Liver (tissue), 3 donors: ENCODE measurements around the gene EMILIN1.

Experiments
- JUND ChIP-seq, 2 donors: IDR thresholded peaks; 2 replicates each; pipeline ENCODE4 v1.6.1; 2016; ENCODE audit warnings: antibody characterized with exemption in 2 of 2
- TAF1 ChIP-seq: conservative IDR thresholded peaks from 2 replicates; pipeline ENCODE4 v1.6.1; 2016; ENCODE audit warnings: antibody characterized with exemption, mild to moderate bottlenecking
- YY1 ChIP-seq: IDR thresholded peaks from 2 replicates; pipeline ENCODE4 v1.6.1; 2016; ENCODE audit warnings: antibody characterized with exemption, mild to moderate bottlenecking
- TF ChIP-seq, protein P1 (sequence below): fragments of 150-350 bp; IDR thresholded peaks from 2 replicates; pipeline ENCODE4 v1.5.1; 2017; ENCODE audit warnings: improper control_type of control experiment, low read depth, low read length; ENCODE audit not compliant: missing input control
- TF ChIP-seq, protein P2 (sequence below): IDR thresholded peaks from 2 replicates; pipeline ENCODE4 v1.6.1; 2016; ENCODE audit warnings: antibody characterized with exemption
- donor health status: healthy.
- donor health status: healthy.

DNA sequence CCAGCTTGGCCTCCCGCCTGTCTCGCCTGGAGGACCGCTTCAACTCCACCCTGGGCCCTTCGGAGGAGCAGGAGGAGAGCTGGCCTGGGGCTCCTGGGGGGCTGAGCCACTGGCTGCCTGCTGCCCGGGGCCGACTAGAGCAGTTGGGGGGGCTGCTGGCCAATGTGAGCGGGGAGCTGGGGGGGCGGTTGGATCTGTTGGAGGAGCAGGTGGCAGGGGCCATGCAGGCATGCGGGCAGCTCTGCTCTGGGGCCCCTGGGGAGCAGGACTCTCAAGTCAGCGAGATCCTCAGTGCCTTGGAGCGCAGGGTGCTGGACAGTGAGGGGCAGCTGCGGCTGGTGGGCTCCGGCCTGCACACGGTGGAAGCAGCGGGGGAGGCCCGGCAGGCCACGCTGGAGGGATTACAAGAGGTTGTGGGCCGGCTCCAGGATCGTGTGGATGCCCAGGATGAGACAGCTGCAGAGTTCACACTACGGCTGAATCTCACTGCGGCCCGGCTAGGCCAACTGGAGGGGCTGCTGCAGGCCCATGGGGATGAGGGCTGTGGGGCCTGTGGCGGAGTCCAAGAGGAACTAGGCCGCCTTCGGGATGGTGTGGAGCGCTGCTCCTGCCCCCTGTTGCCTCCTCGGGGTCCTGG is 4.5 kb downstream of the EMILIN1 start:
- TF ChIP-seq JUND (IDR thresholded peaks at IDR 0.05): no peak
- TF ChIP-seq YY1: no peak
- no peak for TF ChIP-seq TAF1
- TF ChIP-seq, protein P1, sequence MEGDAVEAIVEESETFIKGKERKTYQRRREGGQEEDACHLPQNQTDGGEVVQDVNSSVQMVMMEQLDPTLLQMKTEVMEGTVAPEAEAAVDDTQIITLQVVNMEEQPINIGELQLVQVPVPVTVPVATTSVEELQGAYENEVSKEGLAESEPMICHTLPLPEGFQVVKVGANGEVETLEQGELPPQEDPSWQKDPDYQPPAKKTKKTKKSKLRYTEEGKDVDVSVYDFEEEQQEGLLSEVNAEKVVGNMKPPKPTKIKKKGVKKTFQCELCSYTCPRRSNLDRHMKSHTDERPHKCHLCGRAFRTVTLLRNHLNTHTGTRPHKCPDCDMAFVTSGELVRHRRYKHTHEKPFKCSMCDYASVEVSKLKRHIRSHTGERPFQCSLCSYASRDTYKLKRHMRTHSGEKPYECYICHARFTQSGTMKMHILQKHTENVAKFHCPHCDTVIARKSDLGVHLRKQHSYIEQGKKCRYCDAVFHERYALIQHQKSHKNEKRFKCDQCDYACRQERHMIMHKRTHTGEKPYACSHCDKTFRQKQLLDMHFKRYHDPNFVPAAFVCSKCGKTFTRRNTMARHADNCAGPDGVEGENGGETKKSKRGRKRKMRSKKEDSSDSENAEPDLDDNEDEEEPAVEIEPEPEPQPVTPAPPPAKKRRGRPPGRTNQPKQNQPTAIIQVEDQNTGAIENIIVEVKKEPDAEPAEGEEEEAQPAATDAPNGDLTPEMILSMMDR: no peak
- TF ChIP-seq, protein P2, sequence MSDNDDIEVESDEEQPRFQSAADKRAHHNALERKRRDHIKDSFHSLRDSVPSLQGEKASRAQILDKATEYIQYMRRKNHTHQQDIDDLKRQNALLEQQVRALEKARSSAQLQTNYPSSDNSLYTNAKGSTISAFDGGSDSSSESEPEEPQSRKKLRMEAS: no peak
